HCT116 (cell line): ENCODE measurements around the gene DOCK10. TPM values are rescaled to one million over a fixed set of nuclear protein-coding genes. Genes with fewer than 3 reads are reported as not detected.

Source experiments
- ATAC-seq: fragments of 200-7000 bp; cut with Tn5 transposase; 2 replicates; pipeline ENCODE4 v1.9.1; 2020; ENCODE audit warnings: mild to moderate bottlenecking, moderate library complexity
- BruUV-seq: library from RNA; stranded (reverse); fragments of 400-500 nt; replicated peaks from 2 replicates; lab custom pipeline; 2021; lab: Mats Ljungman, UMichigan
- CTCF ChIA-PET: fragments of 300-600 bp; sonication (Branson Sonifier 250); formaldehyde crosslinking; loops from one replicate; lab custom pipeline; 2021; ENCODE audit warnings: antibody characterized with exemption; lab: Charles Lee
- POLR2A ChIA-PET: fragments of 300-600, 350-600 bp; sonication (Branson Sonifier 250); formaldehyde crosslinking; loops from one replicate; lab custom pipeline; 2021; ENCODE audit warnings: antibody characterized with exemption; lab: Charles Lee
- RAD21 ChIA-PET, 2 experiments: fragments of 300-600 bp; sonication (Branson Sonifier 250); formaldehyde crosslinking; loops; one replicate each; lab custom pipeline; 2023; ENCODE audit warnings: low total read pairs in 2 of 2; ENCODE audit not compliant: uncharacterized antibody in 2 of 2, unreplicated experiment in 2 of 2, low non-redundant PET in 1 of 2; lab: Charles Lee
- DNase-seq: peaks from one replicate; pipeline ENCODE4 v3.0.0-alpha.2; 2010; ENCODE audit warnings: low read depth, low spot score
- H2AFZ ChIP-seq: fragments of 200-600 bp; shearing (Covaris generic), sonication (generic); 2 replicates; pipeline ENCODE4 v1.6.1; 2017; ENCODE audit warnings: low read depth, mixed run types, mixed read lengths, antibody characterized with exemption, low read length; ENCODE audit not compliant: poor library complexity, severe bottlenecking
- H3K27ac ChIP-seq: 2 replicates; pipeline ENCODE4 v1.5.1; 2012; ENCODE audit warnings: low read depth, low read length
- H3K27me3 ChIP-seq: fragments of 200-600 bp; sonication (generic); 2 replicates; pipeline ENCODE4 v1.6.1; 2016; ENCODE audit warnings: mixed run types, low read length, mixed read lengths; ENCODE audit not compliant: insufficient read depth
- H3K36me3 ChIP-seq, 2 experiments: fragments of 200-500 bp in 1 of 2; fragments of 200-600 bp in 1 of 2; sonication (Bioruptor generic) in 1 of 2; sonication (generic) in 1 of 2; 2 replicates each; pipeline versions ENCODE4 v1.5.1 to v1.6.1; 2014 to 2016; ENCODE audit warnings: low read length in 2 of 2, inconsistent platforms in 1 of 2, mixed read lengths in 1 of 2, mixed run types in 1 of 2; ENCODE audit not compliant: insufficient read depth in 2 of 2, control insufficient read depth in 1 of 2
- H3K4me1 ChIP-seq, 2 experiments: fragments of 200-600 bp in 1 of 2; sonication (generic) in 1 of 2; 2 replicates each; pipeline versions ENCODE4 v1.5.1 to v1.6.1; 2012 to 2017; ENCODE audit warnings: low read length in 2 of 2, inconsistent platforms in 1 of 2, mild to moderate bottlenecking in 1 of 2, mixed read lengths in 1 of 2, mixed run types in 1 of 2, moderate library complexity in 1 of 2; ENCODE audit not compliant: insufficient read depth in 2 of 2, control insufficient read depth in 1 of 2
- H3K4me2 ChIP-seq: fragments of 200-600 bp; sonication (generic); 2 replicates; pipeline ENCODE4 v1.6.1; 2017; ENCODE audit warnings: mixed run types, low read length, mixed read lengths
- H3K4me3 ChIP-seq, 2 experiments: fragments of 200-600 bp in 1 of 2; sonication (generic) in 1 of 2; replicated peaks in 1 of 2; 2 replicates each; pipeline ENCODE4 v1.5.1; 2011 to 2016; ENCODE audit warnings: low read length in 2 of 2, control low read depth in 1 of 2, low read depth in 1 of 2, mild to moderate bottlenecking in 1 of 2, mixed read lengths in 1 of 2, mixed run types in 1 of 2
- H3K79me2 ChIP-seq: fragments of 200-600 bp; sonication (generic); 2 replicates; pipeline ENCODE4 v1.6.1; 2017; ENCODE audit warnings: mild to moderate bottlenecking, mixed run types, low read length, moderate library complexity, mixed read lengths; ENCODE audit not compliant: insufficient read depth
- H3K9ac ChIP-seq: fragments of 200-600 bp; sonication (generic); 2 replicates; pipeline ENCODE4 v1.6.1; 2016; ENCODE audit warnings: low read length, mixed read lengths
- H3K9me2 ChIP-seq: fragments of 200-600 bp; sonication (generic), shearing (Covaris generic); 2 replicates; pipeline ENCODE4 v1.6.1; 2017; ENCODE audit warnings: mixed run types, mild to moderate bottlenecking, moderate library complexity; ENCODE audit not compliant: insufficient read depth
- H3K9me3 ChIP-seq, 2 experiments: fragments of 200-500 bp in 1 of 2; fragments of 200-600 bp in 1 of 2; sonication (Bioruptor generic) in 1 of 2; sonication (generic) in 1 of 2; 2 replicates each; pipeline ENCODE4 v1.6.1; 2014 to 2017; ENCODE audit warnings: low read length in 2 of 2, mixed read lengths in 2 of 2, inconsistent platforms in 1 of 2, low read depth in 1 of 2, mild to moderate bottlenecking in 1 of 2, mixed run types in 1 of 2, moderate library complexity in 1 of 2; ENCODE audit not compliant: control insufficient read depth in 1 of 2, insufficient read depth in 1 of 2
- H4K20me1 ChIP-seq: fragments of 200-600 bp; sonication (generic), shearing (Covaris generic); 2 replicates; pipeline ENCODE4 v1.6.1; 2017; ENCODE audit warnings: mixed run types, mild to moderate bottlenecking, moderate library complexity; ENCODE audit not compliant: insufficient read depth
- ATF3 ChIP-seq: IDR thresholded peaks from 2 replicates; pipeline ENCODE4 v1.6.1; 2012
- CBX3 ChIP-seq: IDR thresholded peaks from 2 replicates; pipeline ENCODE4 v1.6.1; 2012; ENCODE audit warnings: low read depth
- CEBPB ChIP-seq: IDR thresholded peaks from 2 replicates; pipeline ENCODE4 v1.6.1; 2012; ENCODE audit warnings: low read depth
- CTCF ChIP-seq, 3 experiments: fragments of 200-600 bp in 1 of 3; sonication (generic) in 1 of 3; IDR thresholded peaks in 2 of 3; conservative IDR thresholded peaks in 1 of 3; 2 replicates each; pipeline ENCODE4 v1.5.1; 2012 to 2017; ENCODE audit warnings: low read depth in 2 of 3, low read length in 2 of 3, antibody characterized with exemption in 1 of 3, borderline replicate concordance in 1 of 3, control low read depth in 1 of 3, mild to moderate bottlenecking in 1 of 3, mixed read lengths in 1 of 3, mixed run types in 1 of 3, moderate library complexity in 1 of 3; ENCODE audit not compliant: insufficient read depth in 1 of 3
- EGR1 ChIP-seq: IDR thresholded peaks from 2 replicates; pipeline ENCODE4 v1.6.1; 2012; ENCODE audit warnings: low read depth
- ELF1 ChIP-seq: IDR thresholded peaks from 2 replicates; pipeline ENCODE4 v1.6.1; 2012; ENCODE audit warnings: low read depth, borderline replicate concordance
- EZH2 ChIP-seq: fragments of 200-600 bp; sonication (generic); IDR thresholded peaks from 2 replicates; pipeline ENCODE4 v1.6.1; 2017; ENCODE audit warnings: antibody characterized with exemption, mixed run types
- EZH2phosphoT487 ChIP-seq: fragments of 200-600 bp; IDR thresholded peaks from 2 replicates; pipeline ENCODE4 v1.6.1; 2018; ENCODE audit warnings: antibody characterized with exemption, borderline replicate concordance
- FOSL1 ChIP-seq: IDR thresholded peaks from 2 replicates; pipeline ENCODE4 v1.6.1; 2012; ENCODE audit warnings: low read depth
- JUND ChIP-seq: IDR thresholded peaks from 2 replicates; pipeline ENCODE4 v1.6.1; 2012
- MAX ChIP-seq: IDR thresholded peaks from 2 replicates; pipeline ENCODE4 v1.6.1; 2012
- RAD21 ChIP-seq: IDR thresholded peaks from 2 replicates; pipeline ENCODE4 v1.6.1; 2012; ENCODE audit warnings: low read depth, mild to moderate bottlenecking
- SIN3A ChIP-seq: IDR thresholded peaks from 2 replicates; pipeline ENCODE4 v1.6.1; 2012; ENCODE audit warnings: low read depth
- SRF ChIP-seq: IDR thresholded peaks from 2 replicates; pipeline ENCODE4 v1.6.1; 2012; ENCODE audit warnings: low read depth
- YY1 ChIP-seq: IDR thresholded peaks from 2 replicates; pipeline ENCODE4 v1.6.1; 2011; ENCODE audit warnings: low read length, low read depth, moderate library complexity, mild to moderate bottlenecking; ENCODE audit not compliant: insufficient replicate concordance; ENCODE audit errors: extremely low read depth
- ZFX ChIP-seq: fragments of 450-650 bp; IDR thresholded peaks from 2 replicates; pipeline ENCODE4 v1.6.1; 2017
- ZNF274 ChIP-seq: fragments of 200-500 bp; sonication (Bioruptor generic); IDR thresholded peaks from 2 replicates; pipeline ENCODE4 v1.6.1; 2014; ENCODE audit warnings: mild to moderate bottlenecking, low read depth, low read length, inconsistent platforms
- intact Hi-C: fragments of 100-400 bp; cut with micrococcal nuclease; formaldehyde crosslinking; loops from 2 replicates; pipeline ENCODE4 v1.10.0; 2022
- total RNA-seq: library from RNA; stranded (reverse); gene quantifications from one replicate; pipeline ENCODE4 v1.2.1, GENCODE V29; 2021; ENCODE audit not compliant: unreplicated experiment
- TF ChIP-seq, protein P1 (sequence below): IDR thresholded peaks from 2 replicates; pipeline ENCODE4 v1.6.1; 2011; ENCODE audit warnings: mild to moderate bottlenecking, low read length, moderate library complexity; ENCODE audit not compliant: insufficient replicate concordance; ENCODE audit errors: extremely low read depth
- TF ChIP-seq, protein P2 (sequence below): IDR thresholded peaks from 2 replicates; pipeline ENCODE4 v1.6.1; 2012; ENCODE audit warnings: low read depth

The DOCK10 gene
- total RNA-seq, 1 experiment from 2014 or later, result 0.54 TPM

GRCh38 chr2:225030893-225031292, 11.4 kb downstream of the DOCK10 start (continued):
- TF ChIP-seq CTCF (IDR thresholded peaks at IDR 0.05 in 2 of 3, conservative IDR thresholded peaks at IDR 0.05 in 1 of 3; ENCODE audit: borderline replicate concordance in 1 of 3, insufficient read depth in 1 of 3, low read depth in 2 of 3, low read length in 2 of 3) (no peak), RAD21 (no peak), CEBPB (no peak), ELF1 (no peak), EGR1 (no peak)

- H3K9me3 ChIP-seq, result no peaks in the 10 kb centered on the region
- intact Hi-C loops, result no loop called here
- no peaks in the 10 kb centered on the region for H3K79me2 ChIP-seq
- TF ChIP-seq EZH2phosphoT487 (no peak), SRF (no peak), YY1 (no peak), CBX3 (no peak), ELF1 (no peak), JUND (no peak), ZFX (no peak), EZH2 (no peak), ZNF274 (no peak), SIN3A (no peak), FOSL1 (no peak), ATF3 (no peak), MAX (no peak)
- TF ChIP-seq, protein P1, sequence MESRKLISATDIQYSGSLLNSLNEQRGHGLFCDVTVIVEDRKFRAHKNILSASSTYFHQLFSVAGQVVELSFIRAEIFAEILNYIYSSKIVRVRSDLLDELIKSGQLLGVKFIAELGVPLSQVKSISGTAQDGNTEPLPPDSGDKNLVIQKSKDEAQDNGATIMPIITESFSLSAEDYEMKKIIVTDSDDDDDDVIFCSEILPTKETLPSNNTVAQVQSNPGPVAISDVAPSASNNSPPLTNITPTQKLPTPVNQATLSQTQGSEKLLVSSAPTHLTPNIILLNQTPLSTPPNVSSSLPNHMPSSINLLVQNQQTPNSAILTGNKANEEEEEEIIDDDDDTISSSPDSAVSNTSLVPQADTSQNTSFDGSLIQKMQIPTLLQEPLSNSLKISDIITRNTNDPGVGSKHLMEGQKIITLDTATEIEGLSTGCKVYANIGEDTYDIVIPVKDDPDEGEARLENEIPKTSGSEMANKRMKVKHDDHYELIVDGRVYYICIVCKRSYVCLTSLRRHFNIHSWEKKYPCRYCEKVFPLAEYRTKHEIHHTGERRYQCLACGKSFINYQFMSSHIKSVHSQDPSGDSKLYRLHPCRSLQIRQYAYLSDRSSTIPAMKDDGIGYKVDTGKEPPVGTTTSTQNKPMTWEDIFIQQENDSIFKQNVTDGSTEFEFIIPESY, result no peak
- TF ChIP-seq, protein P2, sequence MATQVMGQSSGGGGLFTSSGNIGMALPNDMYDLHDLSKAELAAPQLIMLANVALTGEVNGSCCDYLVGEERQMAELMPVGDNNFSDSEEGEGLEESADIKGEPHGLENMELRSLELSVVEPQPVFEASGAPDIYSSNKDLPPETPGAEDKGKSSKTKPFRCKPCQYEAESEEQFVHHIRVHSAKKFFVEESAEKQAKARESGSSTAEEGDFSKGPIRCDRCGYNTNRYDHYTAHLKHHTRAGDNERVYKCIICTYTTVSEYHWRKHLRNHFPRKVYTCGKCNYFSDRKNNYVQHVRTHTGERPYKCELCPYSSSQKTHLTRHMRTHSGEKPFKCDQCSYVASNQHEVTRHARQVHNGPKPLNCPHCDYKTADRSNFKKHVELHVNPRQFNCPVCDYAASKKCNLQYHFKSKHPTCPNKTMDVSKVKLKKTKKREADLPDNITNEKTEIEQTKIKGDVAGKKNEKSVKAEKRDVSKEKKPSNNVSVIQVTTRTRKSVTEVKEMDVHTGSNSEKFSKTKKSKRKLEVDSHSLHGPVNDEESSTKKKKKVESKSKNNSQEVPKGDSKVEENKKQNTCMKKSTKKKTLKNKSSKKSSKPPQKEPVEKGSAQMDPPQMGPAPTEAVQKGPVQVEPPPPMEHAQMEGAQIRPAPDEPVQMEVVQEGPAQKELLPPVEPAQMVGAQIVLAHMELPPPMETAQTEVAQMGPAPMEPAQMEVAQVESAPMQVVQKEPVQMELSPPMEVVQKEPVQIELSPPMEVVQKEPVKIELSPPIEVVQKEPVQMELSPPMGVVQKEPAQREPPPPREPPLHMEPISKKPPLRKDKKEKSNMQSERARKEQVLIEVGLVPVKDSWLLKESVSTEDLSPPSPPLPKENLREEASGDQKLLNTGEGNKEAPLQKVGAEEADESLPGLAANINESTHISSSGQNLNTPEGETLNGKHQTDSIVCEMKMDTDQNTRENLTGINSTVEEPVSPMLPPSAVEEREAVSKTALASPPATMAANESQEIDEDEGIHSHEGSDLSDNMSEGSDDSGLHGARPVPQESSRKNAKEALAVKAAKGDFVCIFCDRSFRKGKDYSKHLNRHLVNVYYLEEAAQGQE, result no peak
- H3K9me2 ChIP-seq, result no peaks in the 10 kb centered on the region
- H3K4me3 ChIP-seq, result no peak overlapping the region
- DNase-seq, result no peak
- no peaks in the 10 kb centered on the region for H3K27me3 ChIP-seq
- no peaks in the 10 kb centered on the region for H3K4me1 ChIP-seq
- H4K20me1 ChIP-seq, result no peaks in the 10 kb centered on the region
- no peak overlapping the region for H3K4me2 ChIP-seq
- ChIA-PET RAD21 (no interaction called here), POLR2A (no interaction called here), CTCF (no interaction called here)
- no peak for ATAC-seq
- no peak overlapping the region for H3K27ac ChIP-seq
- BruUV-seq, result no TSS peak
- no peaks in the 10 kb centered on the region for H3K36me3 ChIP-seq
- no peak overlapping the region for H3K9ac ChIP-seq
- H2AFZ ChIP-seq, result no peak overlapping the region
Observed at GRCh38 chr2:225030203-225030602, 12.1 kb downstream of the DOCK10 start.
